Gastroesophageal sphincter (tissue), 4 donors: ENCODE results near the gene FGFR4. TPM values are rescaled to one million over a fixed set of nuclear protein-coding genes. Genes with fewer than 3 reads are reported as not detected.

Experiments
- ATAC-seq: fragments of 150-250 bp; one replicate; pipeline ENCODE4 v1.9.1; 2016; ENCODE audit warnings: mild to moderate bottlenecking, moderate library complexity
- H3K27ac ChIP-seq, 4 donors: fragments of 200-600 bp; sonication (generic) in 3 of 4; 1 replicate in 3 of 4; 2 replicates in 1 of 4; pipeline ENCODE4 v1.5.1; 2016 to 2019
- H3K27me3 ChIP-seq: fragments of 200-600 bp; sonication (generic); one replicate; pipeline ENCODE4 v1.5.1; 2019
- H3K36me3 ChIP-seq, 2 donors: fragments of 200-600 bp; sonication (generic); one replicate each; pipeline ENCODE4 v1.5.1; 2019; ENCODE audit warnings: control low read depth in 1 of 2
- H3K4me1 ChIP-seq, 3 donors: fragments of 200-600 bp; sonication (generic); 1 replicate in 2 of 3; 2 replicates in 1 of 3; pipeline ENCODE4 v1.5.1; 2016 to 2019; ENCODE audit warnings: control low read depth in 2 of 3
- H3K4me3 ChIP-seq, 2 donors: fragments of 200-600 bp; sonication (generic); one replicate each; pipeline ENCODE4 v1.5.1; 2019; ENCODE audit warnings: mild to moderate bottlenecking in 1 of 2, moderate library complexity in 1 of 2
- H3K9me3 ChIP-seq, 3 donors: fragments of 200-600 bp; sonication (generic); one replicate each; pipeline ENCODE4 v1.5.1; 2017 to 2019; ENCODE audit warnings: control low read depth in 2 of 3
- EP300 ChIP-seq: sonication (generic); formaldehyde crosslinking; IDR thresholded peaks from one replicate; pipeline ENCODE4 v1.6.1; 2017; ENCODE audit warnings: antibody characterized with exemption, mild to moderate bottlenecking
- POLR2A ChIP-seq, 2 donors: fragments of 450-650 bp; IDR thresholded peaks; one replicate each; pipeline ENCODE4 v1.6.1; 2017; ENCODE audit warnings: antibody characterized with exemption in 2 of 2, mild to moderate bottlenecking in 2 of 2, moderate library complexity in 1 of 2
- POLR2AphosphoS5 ChIP-seq: sonication (generic); formaldehyde crosslinking; IDR thresholded peaks from one replicate; pipeline ENCODE4 v1.6.1; 2017; ENCODE audit warnings: antibody characterized with exemption
- whole genome bisulfite sequencing, 2 donors: methylation state at CpG; one replicate each; pipeline ENCODE4 v1.1.5; 2018; ENCODE audit warnings: low coverage in 1 of 2; 5-methylcytosine and 5-hydroxymethylcytosine counted together
- total RNA-seq, 4 donors: library from RNA; depleted of rRNA; stranded (reverse); fragments of >200 nt; gene quantifications; one replicate each; pipeline ENCODE4 v1.1.0, GENCODE V29; 2016
- TF ChIP-seq, protein P1 (sequence below), 4 experiments: fragments of 200-600 bp in 2 of 4; fragments of 450-650 bp in 2 of 4; sonication (generic) in 1 of 4; IDR thresholded peaks; one replicate each; pipeline ENCODE4 v1.5.1; 2017 to 2019; ENCODE audit warnings: antibody characterized with exemption in 4 of 4, mild to moderate bottlenecking in 2 of 4, moderate library complexity in 2 of 4

The FGFR4 gene
- total RNA-seq, 4 donors from 2014 or later = 3.0 to 7.4 (median 6.6) TPM

DNA sequence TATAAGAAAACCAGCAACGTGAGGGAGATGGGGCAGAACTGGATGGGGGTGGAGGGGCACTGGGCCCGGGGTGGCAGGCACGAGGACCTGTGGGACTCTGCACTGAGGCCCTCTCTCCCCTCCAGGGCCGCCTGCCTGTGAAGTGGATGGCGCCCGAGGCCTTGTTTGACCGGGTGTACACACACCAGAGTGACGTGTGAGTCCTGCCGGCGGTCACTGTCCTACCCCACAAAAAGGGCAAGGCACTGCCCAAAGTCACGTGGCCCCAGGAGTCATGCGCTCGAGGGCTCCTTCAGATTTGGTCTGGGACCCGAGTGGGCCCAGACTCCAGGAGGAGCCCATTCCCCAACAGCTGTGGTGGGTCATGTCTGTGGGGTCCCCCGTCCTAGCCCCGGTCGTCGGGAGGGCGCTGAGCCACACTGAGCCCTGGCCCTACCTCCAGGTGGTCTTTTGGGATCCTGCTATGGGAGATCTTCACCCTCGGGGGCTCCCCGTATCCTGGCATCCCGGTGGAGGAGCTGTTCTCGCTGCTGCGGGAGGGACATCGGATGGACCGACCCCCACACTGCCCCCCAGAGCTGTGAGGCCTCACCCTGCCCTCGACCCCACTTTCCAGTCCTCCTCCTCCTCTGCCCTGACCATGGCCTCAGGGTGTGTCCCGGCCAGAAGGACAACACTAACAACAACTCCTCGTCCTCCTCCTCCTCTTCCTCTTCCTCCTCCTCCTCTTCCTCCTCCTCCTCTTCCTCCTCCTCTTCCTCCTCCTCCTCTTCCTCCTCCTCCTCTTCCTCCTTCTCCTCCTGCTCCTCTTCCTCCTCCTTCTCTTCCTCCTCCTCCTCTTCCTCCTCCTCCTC, 9.7 kb downstream of the FGFR4 start:
- peaks cover 0 to 32% (median 12%) of the 10 kb centered on the region in 3 donors for H3K4me1 ChIP-seq
- H3K9me3 ChIP-seq = no peaks in the 10 kb centered on the region
- no peak for ATAC-seq
- TF ChIP-seq POLR2A (IDR thresholded peaks at IDR 0.05) (no peak), EP300 (no peak), POLR2AphosphoS5 (no peak)
- TF ChIP-seq, protein P1, sequence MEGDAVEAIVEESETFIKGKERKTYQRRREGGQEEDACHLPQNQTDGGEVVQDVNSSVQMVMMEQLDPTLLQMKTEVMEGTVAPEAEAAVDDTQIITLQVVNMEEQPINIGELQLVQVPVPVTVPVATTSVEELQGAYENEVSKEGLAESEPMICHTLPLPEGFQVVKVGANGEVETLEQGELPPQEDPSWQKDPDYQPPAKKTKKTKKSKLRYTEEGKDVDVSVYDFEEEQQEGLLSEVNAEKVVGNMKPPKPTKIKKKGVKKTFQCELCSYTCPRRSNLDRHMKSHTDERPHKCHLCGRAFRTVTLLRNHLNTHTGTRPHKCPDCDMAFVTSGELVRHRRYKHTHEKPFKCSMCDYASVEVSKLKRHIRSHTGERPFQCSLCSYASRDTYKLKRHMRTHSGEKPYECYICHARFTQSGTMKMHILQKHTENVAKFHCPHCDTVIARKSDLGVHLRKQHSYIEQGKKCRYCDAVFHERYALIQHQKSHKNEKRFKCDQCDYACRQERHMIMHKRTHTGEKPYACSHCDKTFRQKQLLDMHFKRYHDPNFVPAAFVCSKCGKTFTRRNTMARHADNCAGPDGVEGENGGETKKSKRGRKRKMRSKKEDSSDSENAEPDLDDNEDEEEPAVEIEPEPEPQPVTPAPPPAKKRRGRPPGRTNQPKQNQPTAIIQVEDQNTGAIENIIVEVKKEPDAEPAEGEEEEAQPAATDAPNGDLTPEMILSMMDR (IDR thresholded peaks at IDR 0.05) = no peak
- peaks cover 16% of the 10 kb centered on the region for H3K27me3 ChIP-seq
- H3K4me3 ChIP-seq = no peak overlapping the region
- no peaks in the 10 kb centered on the region for H3K36me3 ChIP-seq
- H3K27ac ChIP-seq = no peak overlapping the region
- 79 to 100% methylated on average over 2 to 4 of the region's 29 CpGs for WGBS, 2 donors

DNA sequence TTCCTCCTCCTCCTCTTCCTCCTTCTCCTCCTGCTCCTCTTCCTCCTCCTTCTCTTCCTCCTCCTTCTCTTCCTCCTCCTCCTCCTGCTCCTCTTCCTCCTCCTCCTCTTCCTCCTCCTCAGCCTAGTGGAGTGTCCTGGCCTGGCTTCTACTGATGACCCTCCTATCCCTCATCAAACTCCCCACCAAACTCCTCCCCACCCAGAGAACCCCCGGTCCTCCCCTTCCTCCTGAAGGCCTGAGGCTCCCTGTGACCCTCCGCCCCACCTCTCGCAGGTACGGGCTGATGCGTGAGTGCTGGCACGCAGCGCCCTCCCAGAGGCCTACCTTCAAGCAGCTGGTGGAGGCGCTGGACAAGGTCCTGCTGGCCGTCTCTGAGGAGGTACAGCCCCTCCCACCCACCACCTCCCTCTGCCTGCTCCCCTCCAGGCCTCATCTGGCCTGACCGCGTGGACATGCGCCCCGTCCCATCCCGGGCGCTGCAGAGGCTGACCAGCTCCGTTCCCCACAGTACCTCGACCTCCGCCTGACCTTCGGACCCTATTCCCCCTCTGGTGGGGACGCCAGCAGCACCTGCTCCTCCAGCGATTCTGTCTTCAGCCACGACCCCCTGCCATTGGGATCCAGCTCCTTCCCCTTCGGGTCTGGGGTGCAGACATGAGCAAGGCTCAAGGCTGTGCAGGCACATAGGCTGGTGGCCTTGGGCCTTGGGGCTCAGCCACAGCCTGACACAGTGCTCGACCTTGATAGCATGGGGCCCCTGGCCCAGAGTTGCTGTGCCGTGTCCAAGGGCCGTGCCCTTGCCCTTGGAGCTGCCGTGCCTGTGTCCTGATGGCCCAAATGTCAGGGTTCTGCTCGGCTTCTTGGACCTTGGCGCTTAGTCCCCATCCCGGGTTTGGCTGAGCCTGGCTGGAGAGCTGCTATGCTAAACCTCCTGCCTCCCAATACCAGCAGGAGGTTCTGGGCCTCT, 10.6 kb downstream of the FGFR4 start:
- no peaks in the 10 kb centered on the region for H3K9me3 ChIP-seq
- H3K36me3 ChIP-seq = no peaks in the 10 kb centered on the region
- no peak overlapping the region for H3K27ac ChIP-seq
- peaks cover 0 to 32% (median 12%) of the 10 kb centered on the region in 3 donors for H3K4me1 ChIP-seq
- H3K4me3 ChIP-seq = no peak overlapping the region
- no peak for ATAC-seq
- TF ChIP-seq, protein P1 (IDR thresholded peaks at IDR 0.05) = no peak
- TF ChIP-seq POLR2AphosphoS5 = no peak
- no peak for TF ChIP-seq POLR2A (IDR thresholded peaks at IDR 0.05)
- no peak for TF ChIP-seq EP300
- peaks cover 18% of the 10 kb centered on the region for H3K27me3 ChIP-seq
- WGBS, 2 donors = 80 to 83% methylated on average over 1 of the region's 30 CpGs

DNA sequence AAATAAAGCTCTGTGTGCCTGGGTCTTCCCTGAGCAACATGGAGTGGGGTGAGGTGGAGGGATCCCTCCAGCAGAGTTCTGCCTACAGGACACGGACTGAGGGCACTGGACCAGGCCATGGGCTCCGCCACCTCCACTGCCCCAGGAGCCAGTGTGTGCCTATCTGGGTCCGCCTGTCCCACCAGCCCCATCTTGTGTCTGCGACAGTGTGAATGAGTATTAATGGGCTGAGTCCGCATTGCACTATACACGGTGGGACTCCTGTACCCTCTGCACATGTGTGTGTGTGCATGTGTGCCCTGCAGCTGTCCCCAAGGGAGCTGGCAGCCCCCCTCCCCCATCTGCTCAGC, 11.4 kb downstream of the FGFR4 start:
- Histone ChIP-seq H3K4me3 (no peak overlapping the region), H3K27me3 (peaks cover 17% of the 10 kb centered on the region), H3K9me3 (no peaks in the 10 kb centered on the region), H3K36me3 (no peaks in the 10 kb centered on the region), H3K27ac (no peak overlapping the region), H3K4me1 (peaks cover 0 to 32% (median 12%) of the 10 kb centered on the region in 3 donors)
- no peak for ATAC-seq
- WGBS, 2 donors = no CpG with 5 or more reads among the region's 6 CpGs
- no peak for TF ChIP-seq EP300
- TF ChIP-seq POLR2AphosphoS5 = no peak
- TF ChIP-seq, protein P1 (IDR thresholded peaks at IDR 0.05) = no peak
- no peak for TF ChIP-seq POLR2A (IDR thresholded peaks at IDR 0.05)

DNA sequence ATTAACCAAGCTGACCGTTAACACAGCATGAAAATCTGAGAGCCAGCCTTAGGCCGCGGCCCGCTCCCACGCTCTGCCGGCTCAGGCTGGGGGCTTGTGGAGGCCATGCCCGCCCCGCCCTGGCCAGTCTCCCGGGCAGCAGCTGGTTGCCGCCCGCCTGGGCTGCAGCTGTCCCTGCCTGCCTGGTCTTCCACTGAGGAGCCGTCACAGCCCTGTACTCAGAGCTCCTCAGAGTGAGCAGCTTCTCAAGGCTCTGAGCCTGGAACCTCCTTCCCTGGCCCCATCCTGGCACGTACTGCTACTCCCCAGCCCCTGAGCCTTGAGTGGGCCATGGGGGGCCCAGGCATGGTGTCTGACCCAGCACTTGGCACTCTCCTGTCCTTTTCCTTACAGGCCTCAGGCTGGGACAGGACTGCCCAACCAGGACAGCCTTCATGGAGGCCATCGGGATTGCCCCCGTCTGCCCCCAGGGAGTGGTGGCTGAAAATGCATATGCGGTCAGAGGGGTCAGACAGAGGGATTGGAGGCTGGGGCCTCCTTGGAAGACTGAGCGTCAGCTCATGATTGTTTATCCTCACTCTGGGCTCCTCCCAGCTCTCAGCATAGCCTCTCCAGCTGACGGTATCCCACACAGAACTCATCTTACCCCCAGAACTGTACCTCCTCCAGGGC, 11.9 kb downstream of the FGFR4 start:
- H3K36me3 ChIP-seq = no peaks in the 10 kb centered on the region
- TF ChIP-seq, protein P1 (IDR thresholded peaks at IDR 0.05) = no peak
- TF ChIP-seq POLR2AphosphoS5 (no peak), POLR2A (IDR thresholded peaks at IDR 0.05) (no peak), EP300 (no peak)
- 52% methylated on average over 4 of the region's 18 CpGs; no CpG with 5 or more reads in 1 of the 2 donors for WGBS, 2 donors
- peaks cover 0 to 30% (median 12%) of the 10 kb centered on the region in 3 donors for H3K4me1 ChIP-seq
- no peak overlapping the region for H3K4me3 ChIP-seq
- no peak for ATAC-seq
- H3K9me3 ChIP-seq = no peaks in the 10 kb centered on the region
- H3K27me3 ChIP-seq = peaks cover 22% of the 10 kb centered on the region
- no peak overlapping the region for H3K27ac ChIP-seq
